OCI-LY7 (cell line): ENCODE measurements around the gene VPS35L. TPM values are rescaled to one million over a fixed set of nuclear protein-coding genes. Genes with fewer than 3 reads are reported as not detected.

ENCODE experiments used
- BruUV-seq: library from RNA; stranded (reverse); fragments of 400-500 nt; replicated peaks from 2 replicates; lab custom pipeline; 2021; lab: Mats Ljungman, UMichigan
- CTCF ChIA-PET: fragments of 300-600 bp; sonication (Branson Sonifier 250); formaldehyde crosslinking; loops from one replicate; lab custom pipeline; 2022; ENCODE audit warnings: antibody characterized with exemption; ENCODE audit not compliant: unreplicated experiment; lab: Charles Lee
- POLR2A ChIA-PET: fragments of 300-600 bp; sonication (Branson Sonifier 250); formaldehyde crosslinking; loops from one replicate; lab custom pipeline; 2022; ENCODE audit warnings: antibody characterized with exemption; lab: Charles Lee
- DNase-seq: peaks from one replicate; pipeline ENCODE4 v3.0.0-alpha.2; 2015; ENCODE audit warnings: low spot score
- H2AFZ ChIP-seq: fragments of 200-600 bp; sonication (generic), shearing (Covaris generic); 2 replicates; pipeline ENCODE4 v1.6.1; 2014; ENCODE audit warnings: mild to moderate bottlenecking, antibody characterized with exemption, low read length, moderate library complexity
- H3K27ac ChIP-seq: fragments of 200-600 bp; sonication (generic); 2 replicates; pipeline ENCODE4 v1.5.1; 2014; ENCODE audit warnings: mixed run types, low read depth, mild to moderate bottlenecking, moderate library complexity, low read length, inconsistent platforms; ENCODE audit not compliant: poor library complexity, severe bottlenecking
- H3K36me3 ChIP-seq: fragments of 200-600 bp; sonication (generic); 2 replicates; pipeline ENCODE4 v1.6.1; 2014; ENCODE audit warnings: mild to moderate bottlenecking, antibody characterized with exemption, low read length, moderate library complexity, mixed read lengths; ENCODE audit not compliant: insufficient read depth
- H3K4me1 ChIP-seq: fragments of 200-600 bp; sonication (generic); 2 replicates; pipeline ENCODE4 v1.5.1; 2014; ENCODE audit warnings: mild to moderate bottlenecking, low read length; ENCODE audit not compliant: insufficient read depth, poor library complexity, severe bottlenecking
- H3K4me2 ChIP-seq: fragments of 200-600 bp; sonication (generic); 2 replicates; pipeline ENCODE4 v1.6.1; 2014; ENCODE audit warnings: mild to moderate bottlenecking, low read length
- H3K4me3 ChIP-seq: fragments of 200-600 bp; sonication (generic); 2 replicates; pipeline ENCODE4 v1.5.1; 2014; ENCODE audit warnings: mild to moderate bottlenecking, low read depth, low read length; ENCODE audit not compliant: poor library complexity, severe bottlenecking
- H3K79me2 ChIP-seq: fragments of 200-600 bp; sonication (generic); 2 replicates; pipeline ENCODE4 v1.6.1; 2016; ENCODE audit warnings: low read depth, mild to moderate bottlenecking, low read length, moderate library complexity, mixed read lengths; ENCODE audit not compliant: insufficient read depth
- H3K9me2 ChIP-seq: fragments of 200-600 bp; sonication (generic); 2 replicates; pipeline ENCODE4 v1.6.1; 2016; ENCODE audit warnings: mild to moderate bottlenecking, low read length, mixed read lengths; ENCODE audit not compliant: insufficient read depth
- H3K9me3 ChIP-seq: fragments of 200-600 bp; sonication (generic); 2 replicates; pipeline ENCODE4 v1.6.1; 2014; ENCODE audit warnings: mild to moderate bottlenecking, mixed run types, low read length, mixed read lengths
- H4K20me1 ChIP-seq: fragments of 200-600 bp; sonication (generic); 2 replicates; pipeline ENCODE4 v1.6.1; 2014; ENCODE audit warnings: mild to moderate bottlenecking, antibody characterized with exemption, low read length, moderate library complexity, mixed read lengths; ENCODE audit not compliant: insufficient read depth
- EZH2phosphoT487 ChIP-seq: fragments of 200-600 bp; sonication (generic); IDR thresholded peaks from 2 replicates; pipeline ENCODE4 v1.6.1; 2018; ENCODE audit warnings: low read depth, borderline replicate concordance, mild to moderate bottlenecking, mixed run types, antibody characterized with exemption, low read length, moderate library complexity, mixed read lengths
- intact Hi-C: fragments of 100-400 bp; cut with micrococcal nuclease; formaldehyde crosslinking; loops from one replicate; pipeline ENCODE4 v1.10.0; 2022; ENCODE audit not compliant: unreplicated experiment
- total RNA-seq, 2 experiments: library from RNA; depleted of rRNA in 1 of 2; stranded (reverse); fragments of >200 nt in 1 of 2; shearing (Covaris generic) in 1 of 2; gene quantifications; 2 replicates each; pipeline ENCODE4 v1.2.3, GENCODE V29; 2014 to 2022
- TF ChIP-seq, protein P1 (sequence below): fragments of 200-600 bp; sonication (generic); conservative IDR thresholded peaks from 2 replicates; pipeline ENCODE4 v1.5.1; 2014; ENCODE audit warnings: mild to moderate bottlenecking, antibody characterized with exemption, low read length, moderate library complexity, mixed read lengths

Gene VPS35L
- total RNA-seq, 2 experiments from 2014 or later: 16.5 to 65.2 TPM

GRCh38 chr16:19515757-19516156 lies 39.7 kb upstream of the VPS35L start:
- no peak overlapping the region for H3K27ac ChIP-seq
- ChIA-PET POLR2A (interaction anchor here (0.7 kb wide), 1 partner anchor 9 kb away, joined by 3 read pairs; no protein-coding TSS in a partner anchor), CTCF (no interaction called here)
- H3K9me2 ChIP-seq: no peaks in the 10 kb centered on the region
- peaks cover 31% of the 10 kb centered on the region; the same call in 1 of the 2 replicates for H3K79me2 ChIP-seq
- no peaks in the 10 kb centered on the region for H4K20me1 ChIP-seq
- TF ChIP-seq, protein P1, sequence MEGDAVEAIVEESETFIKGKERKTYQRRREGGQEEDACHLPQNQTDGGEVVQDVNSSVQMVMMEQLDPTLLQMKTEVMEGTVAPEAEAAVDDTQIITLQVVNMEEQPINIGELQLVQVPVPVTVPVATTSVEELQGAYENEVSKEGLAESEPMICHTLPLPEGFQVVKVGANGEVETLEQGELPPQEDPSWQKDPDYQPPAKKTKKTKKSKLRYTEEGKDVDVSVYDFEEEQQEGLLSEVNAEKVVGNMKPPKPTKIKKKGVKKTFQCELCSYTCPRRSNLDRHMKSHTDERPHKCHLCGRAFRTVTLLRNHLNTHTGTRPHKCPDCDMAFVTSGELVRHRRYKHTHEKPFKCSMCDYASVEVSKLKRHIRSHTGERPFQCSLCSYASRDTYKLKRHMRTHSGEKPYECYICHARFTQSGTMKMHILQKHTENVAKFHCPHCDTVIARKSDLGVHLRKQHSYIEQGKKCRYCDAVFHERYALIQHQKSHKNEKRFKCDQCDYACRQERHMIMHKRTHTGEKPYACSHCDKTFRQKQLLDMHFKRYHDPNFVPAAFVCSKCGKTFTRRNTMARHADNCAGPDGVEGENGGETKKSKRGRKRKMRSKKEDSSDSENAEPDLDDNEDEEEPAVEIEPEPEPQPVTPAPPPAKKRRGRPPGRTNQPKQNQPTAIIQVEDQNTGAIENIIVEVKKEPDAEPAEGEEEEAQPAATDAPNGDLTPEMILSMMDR: no peak
- TF ChIP-seq EZH2phosphoT487: no peak
- H3K4me2 ChIP-seq: no peak overlapping the region
- H2AFZ ChIP-seq: no peak overlapping the region
- peaks cover 74% of the 10 kb centered on the region for H3K36me3 ChIP-seq
- peaks cover 20% of the 10 kb centered on the region for H3K4me1 ChIP-seq
- H3K9me3 ChIP-seq: no peaks in the 10 kb centered on the region
- no peak overlapping the region for H3K4me3 ChIP-seq
- intact Hi-C loops: no loop called here
- no peak for DNase-seq
- no TSS peak for BruUV-seq

- no peak for DNase-seq
- Histone ChIP-seq H3K36me3 (peaks cover 56% of the 10 kb centered on the region), H2AFZ (no peak overlapping the region), H3K27ac (no peak overlapping the region), H3K4me1 (peaks cover 26% of the 10 kb centered on the region), H3K79me2 (peaks cover 38% of the 10 kb centered on the region), H3K4me2 (no peak overlapping the region), H4K20me1 (no peaks in the 10 kb centered on the region), H3K9me3 (no peaks in the 10 kb centered on the region), H3K9me2 (no peaks in the 10 kb centered on the region), H3K4me3 (no peak overlapping the region)
- ChIA-PET CTCF (no interaction called here), POLR2A (no interaction called here)
- intact Hi-C loops: no loop called here
- no TSS peak for BruUV-seq
- TF ChIP-seq, protein P1: no peak
- TF ChIP-seq EZH2phosphoT487: no peak
Observed at GRCh38 chr16:19517424-19518089, 37.9 kb upstream of the VPS35L start.

- 0 out of 2 replicates have a peak overlapping the region, but pooled peaks have one; percentile 23 for H3K4me2 ChIP-seq
- H2AFZ ChIP-seq: no peak overlapping the region
- intact Hi-C loops: no loop called here
- no peaks in the 10 kb centered on the region for H3K9me2 ChIP-seq
- CTCF ChIA-PET: no interaction called here
- peaks cover 38% of the 10 kb centered on the region for H3K79me2 ChIP-seq
- TF ChIP-seq EZH2phosphoT487: no peak
- TF ChIP-seq, protein P1: no peak
- POLR2A ChIA-PET: no interaction called here
- H3K9me3 ChIP-seq: no peaks in the 10 kb centered on the region
- no peak overlapping the region for H3K27ac ChIP-seq
- H4K20me1 ChIP-seq: no peaks in the 10 kb centered on the region
- no TSS peak for BruUV-seq
- H3K36me3 ChIP-seq: peaks cover 48% of the 10 kb centered on the region
- no peak overlapping the region for H3K4me3 ChIP-seq
- peaks cover 34% of the 10 kb centered on the region for H3K4me1 ChIP-seq
- DNase-seq: no peak
Observed at GRCh38 chr16:19518388-19518787, 37.1 kb upstream of the VPS35L start.
